NCI-H2107 treated with DMSO at 0.1 percent for 48 hours (cell line): ENCODE data around the gene PKN2.

Experiments used
- DNase-seq: peaks from one replicate; lab custom pipeline; 2025; ENCODE audit not compliant: unreplicated experiment; lab: John Stamatoyannopoulos, UW

PKN2 gene

DNA sequence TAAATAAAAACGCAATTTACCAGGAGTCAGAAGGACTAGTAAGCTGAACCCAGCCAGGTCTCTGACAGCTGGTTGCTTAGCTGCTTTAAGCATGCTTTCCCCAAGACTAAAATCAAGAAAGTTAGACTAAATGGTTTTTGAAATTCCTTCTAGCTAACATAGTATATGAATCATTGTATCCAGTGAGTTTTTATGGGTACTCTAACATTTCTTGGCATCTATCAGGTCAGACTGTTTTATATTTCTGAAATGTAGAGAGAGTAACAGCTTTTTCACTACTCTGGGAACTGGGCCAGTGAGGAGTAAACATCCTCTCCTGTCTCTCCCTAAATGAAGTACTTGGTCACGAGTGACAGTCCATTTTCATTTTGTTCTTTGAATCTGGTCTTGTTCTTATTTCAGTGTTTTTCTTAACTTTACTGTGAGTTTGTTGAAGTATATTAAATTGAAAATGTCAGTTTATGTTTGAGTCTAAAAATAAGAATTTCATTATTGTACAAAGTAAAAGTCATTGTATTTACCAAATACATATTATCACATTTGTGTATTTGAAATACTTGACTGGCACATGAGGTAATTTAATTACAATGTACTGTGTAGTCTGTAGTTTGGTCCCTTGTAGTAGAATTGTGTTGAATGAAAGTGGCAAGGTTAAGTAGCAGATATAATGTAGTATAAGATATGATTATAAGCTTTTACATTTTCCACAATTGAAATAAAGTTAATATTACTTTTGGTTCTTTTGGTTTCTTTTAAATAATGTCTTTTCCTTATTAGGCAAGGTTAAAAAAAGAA lies 47.6 kb downstream of the PKN2 start:
- DNase-seq = peak; percentile 35

DNA sequence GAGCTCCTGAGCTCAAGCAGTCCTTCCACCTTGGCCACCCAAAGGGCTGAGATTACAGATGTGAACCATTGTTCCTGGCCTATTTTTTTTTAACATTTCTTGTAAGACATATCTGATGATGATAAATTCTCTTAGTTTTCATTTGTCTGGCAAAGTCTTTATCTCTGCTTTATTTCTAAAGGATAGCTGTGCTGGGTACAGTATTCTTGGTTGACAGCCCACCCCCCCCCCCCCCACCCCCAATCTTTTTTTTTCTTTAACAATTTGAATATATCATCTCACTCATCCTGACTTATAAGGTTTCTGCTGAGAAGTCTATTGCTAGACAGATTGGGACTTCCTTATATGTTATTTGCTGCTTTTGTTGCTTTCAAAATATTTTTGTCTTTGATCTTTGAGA lies 51.3 kb downstream of the PKN2 start:
- no peak for DNase-seq

DNA sequence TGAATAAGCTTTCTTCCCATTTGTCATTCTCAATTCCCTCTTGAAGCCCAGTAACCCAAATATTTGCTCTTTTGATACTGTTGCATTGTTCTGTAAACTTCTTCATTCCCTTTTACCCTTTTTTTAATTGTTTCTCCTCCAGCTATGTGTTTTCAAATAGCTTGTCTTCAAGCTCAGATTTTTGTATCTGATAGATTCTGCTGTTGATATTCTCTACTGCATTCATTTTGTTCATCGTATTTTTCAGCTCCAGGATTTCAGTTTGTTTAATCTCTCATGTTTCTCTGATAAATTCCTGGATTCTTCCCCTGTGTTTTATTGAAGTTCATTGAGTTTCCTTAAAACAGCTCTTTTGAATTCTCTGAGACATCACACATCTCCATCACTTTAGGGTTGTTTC lies 51.8 kb downstream of the PKN2 start:
- no peak for DNase-seq

DNA sequence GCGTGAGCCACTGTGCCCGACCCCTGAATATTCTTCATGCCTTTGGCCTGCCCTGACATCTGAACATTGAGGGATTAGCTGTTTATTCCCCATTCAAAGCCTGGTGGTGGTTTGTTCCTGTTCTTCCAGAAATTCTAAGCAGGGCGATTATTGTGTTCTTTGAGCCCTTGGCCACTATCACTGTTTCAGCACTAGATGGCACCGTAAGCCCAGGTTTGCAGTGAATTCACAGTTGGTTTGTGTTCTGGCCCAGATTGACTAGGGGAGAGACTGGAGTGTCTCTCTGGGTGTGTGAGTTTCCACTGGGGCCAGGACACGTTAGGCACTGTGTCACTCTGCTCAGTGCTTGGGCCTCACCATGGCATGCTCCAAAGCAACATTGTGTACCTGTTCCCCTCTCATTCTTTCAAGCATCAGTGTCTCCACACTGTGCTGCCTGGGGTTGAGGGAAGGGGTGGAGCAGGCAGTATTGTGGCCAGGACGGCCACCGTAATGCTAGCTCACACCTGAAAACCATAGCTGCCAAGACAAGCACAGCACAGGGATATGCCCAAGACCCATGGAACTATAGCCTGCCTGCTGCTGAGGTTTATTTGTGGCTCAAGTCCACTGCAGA lies 52.7 kb downstream of the PKN2 start:
- DNase-seq = no peak

DNA sequence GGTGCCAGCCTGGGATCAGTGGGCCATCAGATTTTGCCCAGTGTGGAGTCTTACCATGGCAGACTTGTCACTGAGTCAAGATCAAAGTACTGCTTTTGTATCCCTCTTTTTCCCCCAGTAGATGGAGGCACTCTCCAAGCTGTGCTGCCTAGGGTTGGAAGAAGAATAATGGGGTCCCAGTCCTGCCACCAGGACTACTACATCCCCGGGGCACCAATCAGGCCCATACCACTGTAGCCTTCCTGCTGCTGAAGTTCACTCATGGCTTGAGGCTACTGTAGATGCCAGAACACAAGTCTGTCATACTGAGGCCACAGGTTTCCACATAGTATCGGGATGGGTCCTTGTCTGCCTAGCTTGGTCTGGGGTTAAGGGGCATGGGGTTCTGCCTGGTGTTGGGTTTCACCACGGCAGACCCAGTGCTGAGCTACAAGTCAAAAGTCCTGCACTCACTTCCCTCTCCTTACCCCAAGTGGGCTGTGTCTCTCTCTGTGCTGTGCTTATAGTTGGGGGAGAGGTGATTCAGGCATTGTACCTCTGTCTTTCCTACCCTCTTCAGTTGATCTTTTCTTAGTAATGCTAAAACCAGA lies 53.4 kb downstream of the PKN2 start:
- no peak for DNase-seq

DNA sequence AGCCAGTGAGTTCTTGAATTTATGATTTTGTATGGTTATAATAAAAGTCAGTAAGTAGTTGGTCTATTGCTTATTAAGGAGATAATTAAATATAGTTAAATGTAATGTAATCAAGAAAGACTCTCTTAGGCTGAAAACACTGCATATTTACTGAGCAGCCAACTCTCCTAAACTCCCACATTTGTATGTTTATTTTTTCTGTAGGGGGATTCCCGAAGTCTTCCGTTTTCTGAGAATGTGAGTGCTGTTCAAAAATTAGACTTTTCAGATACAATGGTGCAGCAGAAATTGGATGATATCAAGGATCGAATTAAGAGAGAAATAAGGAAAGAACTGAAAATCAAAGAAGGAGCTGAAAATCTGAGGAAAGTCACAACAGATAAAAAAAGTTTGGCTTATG lies 56.7 kb downstream of the PKN2 start:
- DNase-seq = no peak

DNA sequence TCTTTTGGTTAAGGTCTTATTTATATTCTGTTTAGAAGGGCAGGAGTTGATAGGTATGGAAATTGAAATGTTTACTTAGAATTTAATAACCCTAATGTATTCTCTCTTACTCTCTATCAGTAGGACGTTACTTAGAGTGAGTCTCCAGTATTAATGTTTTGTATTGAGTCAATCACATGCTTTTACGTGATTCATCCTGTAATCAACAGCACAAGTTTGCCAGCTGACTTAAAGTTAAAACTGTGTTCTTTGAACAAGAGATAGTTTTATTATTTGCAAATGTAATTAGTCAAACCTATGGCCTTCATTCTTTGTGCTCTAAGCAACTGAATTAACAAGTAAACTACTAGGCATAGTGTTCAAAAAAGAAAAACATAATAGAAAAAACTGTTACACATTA lies 57.3 kb downstream of the PKN2 start:
- DNase-seq = no peak

DNA sequence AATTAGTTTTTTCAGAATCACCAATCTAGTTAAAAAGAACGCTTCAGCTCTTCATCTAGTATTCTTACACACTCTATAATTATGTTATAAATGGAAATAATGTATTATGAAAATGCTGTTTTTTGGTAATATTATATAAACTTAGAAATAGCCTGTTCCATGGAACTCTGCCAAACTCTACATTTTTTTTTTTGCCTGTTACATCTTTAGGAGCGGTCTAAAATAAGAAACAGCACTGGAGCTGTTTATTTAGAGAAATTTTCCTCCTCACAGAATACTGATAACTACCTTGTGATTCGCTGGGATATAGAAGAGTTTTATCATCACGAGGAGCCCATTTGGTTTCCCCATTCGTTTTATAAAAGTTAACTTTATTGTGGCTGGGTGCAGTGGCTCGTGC lies 58.5 kb downstream of the PKN2 start:
- DNase-seq = no peak

DNA sequence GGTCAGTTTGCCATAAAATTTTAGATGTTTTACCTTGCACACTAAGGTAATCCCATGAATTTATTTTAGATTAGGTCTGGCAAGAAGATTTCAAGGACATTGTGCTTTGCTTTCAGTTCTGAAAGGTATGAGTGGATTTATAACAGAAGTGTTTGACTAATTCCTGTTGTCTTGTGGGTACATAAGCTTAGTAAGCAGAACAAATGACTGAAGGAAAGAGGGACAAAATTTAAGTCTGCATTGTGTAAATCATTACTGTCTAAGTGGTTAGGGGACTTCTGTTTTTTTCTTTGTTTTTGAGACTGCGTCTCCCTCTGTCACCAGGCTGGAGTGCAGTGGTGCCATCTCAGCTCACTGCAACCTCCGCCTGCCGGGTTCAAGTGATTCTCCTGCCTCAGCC lies 60.1 kb downstream of the PKN2 start:
- DNase-seq = no peak

DNA sequence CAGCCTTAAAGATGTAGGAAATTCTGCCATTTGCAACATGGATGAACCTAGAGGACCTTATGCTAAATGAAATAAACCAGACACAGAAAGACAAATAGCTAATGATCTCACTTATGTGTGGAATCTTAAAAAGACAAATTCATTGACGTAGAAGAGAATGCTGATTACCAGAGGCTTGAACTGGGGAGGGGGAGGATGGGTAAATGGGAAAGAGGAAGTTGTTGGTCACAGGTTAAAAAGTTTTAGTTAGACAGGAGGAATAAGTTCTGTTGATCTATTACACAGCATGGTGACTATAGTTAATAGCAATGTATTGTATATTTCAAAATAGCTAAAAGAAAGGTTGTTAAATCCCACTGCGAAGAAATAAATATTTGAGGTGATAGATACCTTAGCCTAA lies 62.8 kb downstream of the PKN2 start:
- no peak for DNase-seq

DNA sequence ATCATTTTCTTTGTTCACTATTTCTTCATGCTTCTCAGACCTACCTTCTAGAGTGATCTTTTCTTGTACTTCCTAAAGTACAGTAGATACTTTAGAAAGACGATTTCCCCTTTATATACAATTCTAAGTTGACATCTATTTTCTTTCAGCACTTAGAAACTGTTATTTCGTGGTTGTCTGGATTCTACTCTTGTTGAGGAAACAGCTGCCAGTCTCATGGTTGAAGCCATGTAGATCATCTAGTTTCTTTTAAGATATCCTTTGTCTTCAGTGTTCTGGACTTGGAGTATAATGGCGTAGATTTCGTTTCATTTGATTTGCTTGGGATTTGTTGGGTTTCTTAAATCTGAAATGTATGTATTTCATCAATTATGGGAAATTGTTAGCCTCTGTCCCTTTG lies 67.6 kb downstream of the PKN2 start:
- no peak for DNase-seq

DNA sequence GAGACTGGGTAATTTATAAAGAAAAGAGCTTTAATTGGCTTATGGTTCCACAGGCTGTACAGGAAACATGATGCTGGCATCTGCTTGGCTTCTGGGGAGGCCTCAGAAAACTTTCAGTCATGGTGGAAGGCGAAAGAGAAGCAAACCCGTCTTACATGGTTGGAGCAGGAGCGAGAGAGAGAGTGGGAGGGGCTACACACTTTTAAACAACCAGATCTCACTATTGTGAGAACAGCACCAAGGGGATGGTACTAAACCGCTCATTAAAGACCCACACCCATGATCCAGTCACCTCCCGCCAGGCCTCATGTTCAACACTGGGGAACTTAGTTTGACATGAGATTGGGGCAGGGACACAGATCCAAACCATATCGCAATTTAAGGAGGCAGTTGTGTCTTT lies 69.4 kb downstream of the PKN2 start:
- DNase-seq = no peak

DNA sequence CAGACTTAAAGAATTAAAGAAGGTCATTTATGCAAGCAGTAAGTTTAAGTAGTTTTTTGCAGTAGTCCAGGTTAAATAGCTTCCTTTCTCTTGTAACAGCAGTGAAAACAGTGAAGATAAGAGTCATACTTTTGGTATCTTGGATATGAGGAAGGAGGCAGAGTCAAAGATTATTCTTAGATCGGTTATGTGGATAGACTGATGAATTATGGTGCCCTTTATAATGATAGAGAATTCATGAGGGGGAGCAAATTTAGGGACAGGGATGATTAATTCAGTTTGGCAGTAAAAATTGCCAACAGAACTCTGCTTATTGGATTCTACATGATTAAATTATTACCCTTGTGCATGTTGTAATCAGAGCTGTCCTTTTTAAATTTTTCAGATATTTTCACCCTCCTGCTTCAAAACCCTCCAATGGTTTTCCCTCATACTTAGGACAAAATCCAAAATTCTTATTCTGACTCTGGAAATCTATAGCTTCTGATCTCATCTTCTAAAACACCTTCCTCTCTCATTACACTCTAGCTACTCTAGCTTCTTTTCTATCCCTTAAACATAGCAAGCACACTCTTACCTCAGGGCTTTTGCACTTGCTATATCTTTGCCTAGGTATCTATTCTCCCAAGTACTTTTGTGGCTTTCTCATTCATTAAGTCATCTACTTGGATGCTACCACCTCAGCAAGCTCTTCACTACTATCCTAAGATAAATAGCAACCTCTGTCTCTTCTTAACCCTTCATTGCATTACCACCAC lies 79.8 kb downstream of the PKN2 start:
- DNase-seq = no peak

DNA sequence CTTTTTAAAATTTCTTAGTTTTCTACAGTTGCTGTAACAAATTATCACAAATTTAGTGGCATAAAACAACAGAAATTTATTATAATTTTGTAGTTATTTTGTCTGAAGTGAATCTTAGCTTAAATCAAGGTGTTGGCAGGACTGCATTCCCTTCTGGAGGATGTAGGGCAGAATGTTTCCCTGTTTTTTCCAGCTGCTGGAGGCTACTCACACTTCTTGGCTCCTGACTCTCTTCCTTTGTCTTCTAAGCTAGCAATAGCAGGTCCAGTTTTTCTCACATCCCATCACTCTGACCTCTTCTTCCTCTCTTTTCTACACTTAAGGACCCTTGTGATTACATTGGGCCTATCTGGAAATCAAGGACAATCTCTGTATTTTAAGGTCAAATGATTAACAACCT lies 84.1 kb downstream of the PKN2 start:
- DNase-seq = no peak

DNA sequence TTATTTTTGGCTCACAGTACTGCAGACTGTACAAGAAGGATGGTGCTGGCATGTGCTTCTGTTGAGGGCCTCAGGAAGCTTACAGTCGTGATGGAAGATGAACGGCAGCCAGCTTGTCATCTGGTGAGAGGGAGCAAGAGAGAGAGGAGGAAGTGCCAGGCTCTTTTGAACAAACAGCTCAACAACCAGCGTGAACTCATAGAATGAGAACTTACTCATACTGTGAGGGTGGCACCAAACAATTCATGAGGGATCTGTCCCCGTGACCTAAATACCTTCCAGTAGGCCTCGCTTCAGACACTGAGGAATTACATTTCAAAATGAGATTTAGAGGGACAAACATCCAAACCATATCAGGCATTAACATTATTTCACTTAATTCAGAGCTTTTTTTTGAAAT lies 84.7 kb downstream of the PKN2 start:
- DNase-seq = no peak

DNA sequence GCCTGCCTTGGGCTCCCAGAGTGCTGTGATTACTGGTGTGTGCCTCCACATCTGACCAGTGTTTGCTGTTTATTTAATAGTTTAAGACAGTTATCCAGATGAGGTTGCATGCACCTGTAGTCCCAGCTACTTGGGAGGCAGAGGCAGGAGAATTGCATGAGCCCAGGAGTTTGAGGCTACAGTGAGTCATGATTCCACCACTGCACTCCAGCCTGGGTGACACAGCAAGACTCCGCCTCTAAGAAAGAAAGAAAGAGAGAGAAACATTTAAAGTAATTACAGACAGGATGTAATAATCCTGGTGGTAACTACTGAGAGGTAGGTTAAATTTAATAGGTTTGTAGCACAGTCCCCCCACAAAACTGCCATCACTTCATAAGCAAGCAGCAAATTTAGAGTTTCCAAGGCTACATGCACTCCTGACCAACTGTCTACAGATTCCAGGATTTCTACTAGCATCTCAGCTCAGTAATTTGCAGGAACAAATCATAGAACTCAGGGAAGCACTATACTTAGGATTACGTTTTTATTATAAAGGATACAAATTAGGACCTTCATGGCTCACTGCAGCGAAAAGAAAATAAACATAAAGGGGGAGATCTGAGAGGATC lies 89.6 kb downstream of the PKN2 start:
- no peak for DNase-seq

DNA sequence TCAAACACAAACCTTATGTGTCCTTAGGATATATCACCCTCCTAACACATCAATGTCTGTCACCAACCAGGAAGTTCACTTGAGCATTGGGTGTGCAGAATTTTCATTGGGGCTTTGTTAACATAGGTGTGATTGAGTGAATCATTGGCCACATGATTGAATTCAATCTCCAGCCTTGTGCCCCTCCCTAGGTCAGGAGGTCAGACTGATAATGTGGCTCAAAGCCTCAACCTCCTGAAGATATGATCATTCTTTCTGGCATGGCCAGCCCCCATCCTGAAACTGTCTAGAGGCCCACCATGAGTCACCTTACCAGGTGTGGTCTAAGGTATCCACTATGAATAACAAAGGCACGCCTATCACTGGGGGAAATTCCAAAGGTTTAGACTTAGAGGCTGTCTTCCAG lies 90.1 kb downstream of the PKN2 start:
- no peak for DNase-seq

DNA sequence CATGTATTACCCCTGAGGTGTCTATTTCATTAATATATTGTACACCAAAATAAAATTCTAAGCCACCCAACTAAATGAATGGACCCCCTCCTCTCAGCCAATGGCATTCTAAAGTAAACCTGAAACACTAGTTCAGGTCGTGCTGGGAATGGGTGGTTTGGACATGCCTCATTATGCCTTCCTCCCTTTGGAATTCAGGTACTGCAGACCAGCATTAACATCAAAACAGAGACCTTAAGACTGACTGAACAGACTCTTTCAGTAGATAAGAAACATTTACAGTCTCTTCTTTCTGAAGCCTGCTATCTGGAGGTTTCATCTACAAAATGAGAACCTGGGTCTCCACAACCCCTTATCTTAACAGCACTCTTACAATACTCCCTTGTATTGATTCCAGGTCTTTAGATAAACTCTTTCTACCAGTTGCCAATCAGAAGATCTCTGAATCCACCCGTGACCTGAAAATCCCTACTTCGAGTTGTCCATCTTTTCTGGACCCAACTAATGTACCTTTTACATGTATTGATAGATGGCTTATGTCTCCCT lies 93.6 kb downstream of the PKN2 start:
- no peak for DNase-seq

DNA sequence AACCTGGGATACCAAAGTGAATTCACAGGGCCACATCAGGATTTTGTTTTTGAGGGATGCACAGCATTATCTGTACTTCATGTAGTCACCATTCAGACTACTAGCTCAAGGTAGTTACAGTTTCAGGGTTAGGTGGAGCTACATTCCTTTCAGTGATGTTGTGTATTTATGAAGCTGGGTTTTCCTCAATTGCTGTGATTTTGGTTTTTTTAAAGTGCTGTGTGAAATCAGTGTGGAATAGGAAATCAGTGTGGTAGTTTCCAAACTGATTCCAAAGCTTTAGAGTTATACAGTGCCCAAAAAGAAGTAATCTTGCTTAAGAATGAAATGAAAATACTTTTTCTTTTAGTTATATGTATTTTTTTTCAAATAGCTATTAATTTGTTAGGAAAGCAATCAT lies 95.8 kb downstream of the PKN2 start:
- no peak for DNase-seq

DNA sequence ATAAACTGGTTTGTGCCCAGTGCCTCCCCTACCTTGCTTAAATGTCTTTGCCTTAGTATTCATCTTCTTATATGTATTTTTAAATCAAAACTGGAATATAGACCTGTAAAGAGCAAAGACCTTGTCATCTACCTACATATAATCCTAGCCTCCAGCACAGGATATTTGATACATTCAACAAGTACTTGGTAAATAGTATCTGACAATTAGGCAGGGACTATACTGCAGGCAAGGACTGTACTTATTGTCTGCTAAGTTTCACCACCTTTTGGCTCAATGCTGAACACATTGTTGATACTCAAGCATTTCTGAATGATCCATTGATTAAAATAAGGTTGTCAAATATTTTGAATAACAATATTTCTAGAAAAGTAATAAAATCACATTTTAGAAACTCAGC lies 96.4 kb downstream of the PKN2 start:
- DNase-seq = peak; percentile 67

DNA sequence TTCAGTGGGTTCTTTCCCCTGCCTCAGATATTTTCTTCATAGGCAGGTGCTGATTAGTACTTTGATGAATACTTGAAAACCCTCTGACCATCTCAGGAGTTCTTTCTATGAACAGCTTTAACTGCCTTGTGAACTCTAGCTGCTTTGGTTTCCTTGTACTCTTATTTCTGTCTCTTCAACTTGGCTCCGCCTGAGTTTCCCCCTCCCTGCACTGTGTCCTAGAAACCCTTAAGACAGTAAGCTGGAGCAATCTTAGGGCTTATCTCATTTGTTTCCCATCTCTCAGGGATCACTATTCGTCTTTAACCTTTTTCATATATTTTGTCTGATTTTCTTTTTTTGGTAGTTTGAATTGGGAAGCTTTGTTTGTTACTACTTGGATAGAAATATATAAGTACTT lies 99.1 kb downstream of the PKN2 start:
- DNase-seq = no peak
